ENCODE measurements around the gene RPS24.

- TF ChIP-seq CTCF (IDR thresholded peaks at IDR 0.05; ENCODE audit: insufficient read depth, low read depth, low read length): no peak
- TF ChIP-seq EZH2 (IDR thresholded peaks at IDR 0.05; ENCODE audit: insufficient read depth, low read length): no peak
Observed at GRCh38 chr10:78035437-78035836, 1.8 kb downstream of the RPS24 start.
